ENCODE measurements around the gene CNOT8. TPM values are rescaled to one million over a fixed set of nuclear protein-coding genes. Genes with fewer than 3 reads are reported as not detected.
"Not testable (repeated sequence)": the region's sequence is repeated elsewhere in the genome, so short reads cannot be mapped to it uniquely, and the experiment has no call there.

CNOT8 gene
- total RNA-seq, 1 experiment from 2014 or later = 72.3 TPM

- Histone ChIP-seq H3F3A (ENCODE audit: insufficient read depth, low read depth) (no peaks in the 10 kb centered on the region; the same call in 1 of the 2 replicates), H3K4me1 (replicated peaks; ENCODE audit: insufficient read depth) (no peaks in the 10 kb centered on the region), H3K27ac (no peak overlapping the region), H3K4me2 (no peak overlapping the region), H3K9me2 (ENCODE audit: insufficient read depth) (no peaks in the 10 kb centered on the region), H3K36me3 (ENCODE audit: low read depth) (peaks cover 56% of the 10 kb centered on the region), H4K20me1 (ENCODE audit: insufficient read depth) (no peaks in the 10 kb centered on the region), H3K79me2 (ENCODE audit: low read depth) (no peaks in the 10 kb centered on the region), H3K9me3 (ENCODE audit: insufficient read depth, low read depth) (no peaks in the 10 kb centered on the region), H3K4me3 (no peak overlapping the region), H2AFZ (no peak overlapping the region), H3K27me3 (ENCODE audit: insufficient read depth, low read depth) (no peaks in the 10 kb centered on the region)
- intact Hi-C loops (cut with micrococcal nuclease; ENCODE audit: unreplicated experiment) = no loop called here
- DNase-seq = no peak
- POLR2A ChIA-PET (ENCODE audit: unreplicated experiment) = no interaction called here
- no TSS peak for BruUV-seq (replicated peaks)
- CTCF ChIA-PET = no interaction called here
- no peak for TF ChIP-seq EZH2 (IDR thresholded peaks at IDR 0.05; ENCODE audit: low read depth)
- TF ChIP-seq CTCF (conservative IDR thresholded peaks at IDR 0.05) = no peak
Observed at GRCh38 chr5:154901276-154901675, 42.8 kb downstream of the CNOT8 start.

GRCh38 chr5:154901913-154902312 is 43.5 kb downstream of the CNOT8 start:
- no peak for TF ChIP-seq CTCF (conservative IDR thresholded peaks at IDR 0.05)
- TF ChIP-seq EZH2 (IDR thresholded peaks at IDR 0.05; ENCODE audit: low read depth) = no peak
- intact Hi-C loops (cut with micrococcal nuclease; ENCODE audit: unreplicated experiment) = no loop called here
- H3K4me3 ChIP-seq = no peak overlapping the region
- H3K36me3 ChIP-seq (ENCODE audit: low read depth) = peaks cover 56% of the 10 kb centered on the region
- no peak overlapping the region for H3K27ac ChIP-seq
- no peaks in the 10 kb centered on the region for H3K4me1 ChIP-seq (replicated peaks; ENCODE audit: insufficient read depth)
- H3K79me2 ChIP-seq (ENCODE audit: low read depth) = no peaks in the 10 kb centered on the region
- no peaks in the 10 kb centered on the region for H3F3A ChIP-seq (ENCODE audit: insufficient read depth, low read depth)
- H4K20me1 ChIP-seq (ENCODE audit: insufficient read depth) = no peaks in the 10 kb centered on the region
- H3K9me3 ChIP-seq (ENCODE audit: insufficient read depth, low read depth) = no peaks in the 10 kb centered on the region
- CTCF ChIA-PET = no interaction called here
- BruUV-seq (replicated peaks) = no TSS peak
- POLR2A ChIA-PET (ENCODE audit: unreplicated experiment) = no interaction called here
- no peak for DNase-seq
- H3K4me2 ChIP-seq = no peak overlapping the region
- no peak overlapping the region for H2AFZ ChIP-seq
- H3K27me3 ChIP-seq (ENCODE audit: insufficient read depth, low read depth) = no peaks in the 10 kb centered on the region
- H3K9me2 ChIP-seq (ENCODE audit: insufficient read depth) = no peaks in the 10 kb centered on the region

GRCh38 chr5:154905601-154906000 is 47.2 kb downstream of the CNOT8 start:
- H3K27me3 ChIP-seq (ENCODE audit: insufficient read depth, low read depth); H3K4me3 ChIP-seq; H3K4me1 ChIP-seq (replicated peaks; ENCODE audit: insufficient read depth); H3F3A ChIP-seq (ENCODE audit: insufficient read depth, low read depth); BruUV-seq (replicated peaks); H3K9me3 ChIP-seq (ENCODE audit: insufficient read depth, low read depth); POLR2A ChIA-PET (ENCODE audit: unreplicated experiment); H3K27ac ChIP-seq; DNase-seq; H3K4me2 ChIP-seq; H3K79me2 ChIP-seq (ENCODE audit: low read depth); H3K9me2 ChIP-seq (ENCODE audit: insufficient read depth); H4K20me1 ChIP-seq (ENCODE audit: insufficient read depth); intact Hi-C loops (cut with micrococcal nuclease; ENCODE audit: unreplicated experiment); H2AFZ ChIP-seq: not testable (repeated sequence)
- CTCF ChIA-PET = interaction anchor here (0.7 kb wide), 1 partner anchor 47 kb away, joined by 3 read pairs; the partner anchor contains the start of gene CNOT8
- peaks cover 34% of the 10 kb centered on the region for H3K36me3 ChIP-seq (ENCODE audit: low read depth)

GRCh38 chr5:154916874-154917273 is 58.4 kb downstream of the CNOT8 start:
- Histone ChIP-seq H4K20me1 (ENCODE audit: insufficient read depth) (peaks cover 8% of the 10 kb centered on the region; the same call in 1 of the 2 replicates), H3K4me1 (replicated peaks; ENCODE audit: insufficient read depth) (no peaks in the 10 kb centered on the region), H3K36me3 (ENCODE audit: low read depth) (peaks cover 49% of the 10 kb centered on the region), H3F3A (ENCODE audit: insufficient read depth, low read depth) (no peaks in the 10 kb centered on the region), H2AFZ (no peak overlapping the region), H3K9me2 (ENCODE audit: insufficient read depth) (no peaks in the 10 kb centered on the region), H3K4me3 (no peak overlapping the region), H3K27me3 (ENCODE audit: insufficient read depth, low read depth) (no peaks in the 10 kb centered on the region), H3K9me3 (ENCODE audit: insufficient read depth, low read depth) (no peaks in the 10 kb centered on the region), H3K27ac (no peak overlapping the region), H3K4me2 (no peak overlapping the region), H3K79me2 (ENCODE audit: low read depth) (no peaks in the 10 kb centered on the region)
- no peak for TF ChIP-seq EZH2 (IDR thresholded peaks at IDR 0.05; ENCODE audit: low read depth)
- no peak for TF ChIP-seq CTCF (conservative IDR thresholded peaks at IDR 0.05)
- ChIA-PET POLR2A (ENCODE audit: unreplicated experiment) (interaction anchor here (0.6 to 0.7 kb wide), 3 partner anchors 19 to 392 kb away, joined by 3 to 5 read pairs (median 4); no protein-coding TSS in a partner anchor), CTCF (no interaction called here)
- intact Hi-C loops (cut with micrococcal nuclease; ENCODE audit: unreplicated experiment) = no loop called here
- no TSS peak for BruUV-seq (replicated peaks)
- DNase-seq = no peak
